Peyer's patch (tissue), 4 donors: ENCODE results near the gene ANP32B. TPM values are rescaled to one million over a fixed set of nuclear protein-coding genes. Genes with fewer than 3 reads are reported as not detected.

ENCODE experiments used
- DNase-seq, 3 donors: peaks; one replicate each; pipeline ENCODE4 v3.0.0-alpha.2; 2017 to 2019
- H3K27ac ChIP-seq, 4 donors: fragments of 200-600 bp; sonication (generic); one replicate each; pipeline ENCODE4 v1.5.1; 2016 to 2019
- H3K27me3 ChIP-seq, 2 donors: fragments of 200-600 bp; sonication (generic); one replicate each; pipeline ENCODE4 v1.5.1; 2019
- H3K36me3 ChIP-seq, 3 donors: fragments of 200-600 bp; sonication (generic); one replicate each; pipeline ENCODE4 v1.5.1; 2016 to 2019
- H3K4me1 ChIP-seq, 4 donors: fragments of 200-600 bp; sonication (generic); one replicate each; pipeline ENCODE4 v1.5.1; 2016 to 2019
- H3K4me3 ChIP-seq, 4 donors: fragments of 200-600 bp; sonication (generic); 1 replicate in 3 of 4; 2 replicates in 1 of 4; pipeline ENCODE4 v1.5.1; 2016 to 2019; ENCODE audit warnings: mild to moderate bottlenecking in 1 of 4
- H3K9me3 ChIP-seq, 4 donors: fragments of 200-600 bp; sonication (generic); one replicate each; pipeline ENCODE4 v1.5.1; 2016 to 2019; ENCODE audit warnings: mild to moderate bottlenecking in 1 of 4
- POLR2A ChIP-seq, 2 donors: fragments of 450-650 bp; IDR thresholded peaks; one replicate each; pipeline ENCODE4 v1.5.1; 2017; ENCODE audit warnings: antibody characterized with exemption in 2 of 2, mild to moderate bottlenecking in 2 of 2, moderate library complexity in 2 of 2
- total RNA-seq, 4 donors: library from RNA; depleted of rRNA; stranded (reverse); fragments of >200 nt; gene quantifications; one replicate each; pipeline ENCODE4 v1.1.0, GENCODE V29; 2016
- TF ChIP-seq, protein P1 (sequence below), 6 experiments: fragments of 450-650 bp in 4 of 6; fragments of 200-600 bp in 2 of 6; sonication (generic) in 1 of 6; IDR thresholded peaks; one replicate each; pipeline ENCODE4 v1.5.1; 2017 to 2019; ENCODE audit warnings: antibody characterized with exemption in 6 of 6, mild to moderate bottlenecking in 3 of 6, moderate library complexity in 1 of 6

The ANP32B gene
- 10 to 100 TPM; 25.4 to 57.8 (median 36.6) TPM for total RNA-seq

- Histone ChIP-seq H3K27ac (peak within 1 kb of the TSS; percentile 98 to 100 (median 99)), H3K27me3 (no peaks in the 10 kb centered on the region), H3K4me3 (peak within 1 kb of the TSS; percentile 89 to 100 (median 98)), H3K4me1 (peaks cover 3 to 25% (median 12%) of the 10 kb centered on the region in 4 donors), H3K9me3 (no peaks in the 10 kb centered on the region), H3K36me3 (no peaks in the 10 kb centered on the region)
- TF ChIP-seq POLR2A (IDR thresholded peaks at IDR 0.05) = no peak
- TF ChIP-seq, protein P1, sequence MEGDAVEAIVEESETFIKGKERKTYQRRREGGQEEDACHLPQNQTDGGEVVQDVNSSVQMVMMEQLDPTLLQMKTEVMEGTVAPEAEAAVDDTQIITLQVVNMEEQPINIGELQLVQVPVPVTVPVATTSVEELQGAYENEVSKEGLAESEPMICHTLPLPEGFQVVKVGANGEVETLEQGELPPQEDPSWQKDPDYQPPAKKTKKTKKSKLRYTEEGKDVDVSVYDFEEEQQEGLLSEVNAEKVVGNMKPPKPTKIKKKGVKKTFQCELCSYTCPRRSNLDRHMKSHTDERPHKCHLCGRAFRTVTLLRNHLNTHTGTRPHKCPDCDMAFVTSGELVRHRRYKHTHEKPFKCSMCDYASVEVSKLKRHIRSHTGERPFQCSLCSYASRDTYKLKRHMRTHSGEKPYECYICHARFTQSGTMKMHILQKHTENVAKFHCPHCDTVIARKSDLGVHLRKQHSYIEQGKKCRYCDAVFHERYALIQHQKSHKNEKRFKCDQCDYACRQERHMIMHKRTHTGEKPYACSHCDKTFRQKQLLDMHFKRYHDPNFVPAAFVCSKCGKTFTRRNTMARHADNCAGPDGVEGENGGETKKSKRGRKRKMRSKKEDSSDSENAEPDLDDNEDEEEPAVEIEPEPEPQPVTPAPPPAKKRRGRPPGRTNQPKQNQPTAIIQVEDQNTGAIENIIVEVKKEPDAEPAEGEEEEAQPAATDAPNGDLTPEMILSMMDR (IDR thresholded peaks at IDR 0.05) = peak; percentile 82 to 99 (median 92)
- peak; percentile 90 to 96 (median 94) for DNase-seq
Observed at GRCh38 chr9:97982683-97983588, at the start of gene ANP32B. ANP32B (plus strand) TSS chr9:97983341; CDS start chr9:97983556, 215 bp downstream.

- H3K4me1 ChIP-seq = no peaks in the 10 kb centered on the region
- DNase-seq = no peak
- H3K27me3 ChIP-seq = no peaks in the 10 kb centered on the region
- no peaks in the 10 kb centered on the region for H3K36me3 ChIP-seq
- no peak overlapping the region for H3K27ac ChIP-seq
- H3K9me3 ChIP-seq = no peaks in the 10 kb centered on the region
- no peak overlapping the region for H3K4me3 ChIP-seq
- TF ChIP-seq, protein P1 (IDR thresholded peaks at IDR 0.05) = no peak
- TF ChIP-seq POLR2A (IDR thresholded peaks at IDR 0.05) = no peak
Observed at GRCh38 chr9:97934321-97935115, 48.6 kb upstream of the ANP32B start.

DNA sequence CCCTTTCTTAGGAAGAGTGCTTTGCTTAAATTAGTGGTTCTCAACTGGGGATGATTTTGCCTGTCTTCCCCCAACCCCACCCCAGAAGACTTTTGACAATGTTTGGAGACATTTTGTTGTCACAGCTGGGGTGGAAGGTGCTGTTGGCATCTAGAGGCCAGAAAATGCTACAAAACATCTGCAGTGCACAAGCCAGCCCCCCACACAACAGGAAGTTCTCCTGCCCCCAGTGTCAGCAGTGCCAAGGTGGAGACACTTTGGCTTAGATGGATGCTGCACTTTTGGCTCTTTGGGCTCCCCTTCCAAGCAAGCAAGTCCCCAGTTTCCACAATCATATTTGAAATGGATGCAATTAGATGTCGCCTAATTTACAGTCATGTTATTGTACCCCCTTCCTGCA lies 47.9 kb upstream of the ANP32B start:
- no peak for DNase-seq
- Histone ChIP-seq H3K36me3 (no peaks in the 10 kb centered on the region), H3K4me1 (no peaks in the 10 kb centered on the region), H3K4me3 (no peak overlapping the region), H3K27me3 (no peaks in the 10 kb centered on the region), H3K9me3 (no peaks in the 10 kb centered on the region), H3K27ac (no peak overlapping the region)
- TF ChIP-seq, protein P1 (IDR thresholded peaks at IDR 0.05) = no peak
- TF ChIP-seq POLR2A (IDR thresholded peaks at IDR 0.05) = no peak

DNA sequence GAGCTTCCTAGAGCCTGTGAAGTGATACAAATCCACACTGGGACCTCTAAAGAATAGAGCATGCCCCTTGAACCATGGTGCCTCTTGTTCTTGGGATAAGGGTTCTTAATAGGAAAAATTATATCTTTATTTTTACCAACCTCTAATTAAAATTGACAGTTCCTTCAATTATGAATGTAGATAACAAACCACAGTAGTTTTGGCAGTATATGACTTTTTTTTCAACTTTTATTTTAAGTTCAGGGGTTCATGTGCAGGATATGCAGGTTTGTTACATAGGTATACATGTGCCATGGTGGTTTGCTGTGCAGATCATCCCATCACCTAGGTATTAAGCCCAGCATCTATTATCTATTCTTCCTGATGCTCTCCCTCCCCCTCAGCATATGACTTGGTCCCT lies 46.1 kb upstream of the ANP32B start:
- Histone ChIP-seq H3K9me3 (no peaks in the 10 kb centered on the region), H3K27ac (no peak overlapping the region), H3K4me1 (no peaks in the 10 kb centered on the region), H3K36me3 (no peaks in the 10 kb centered on the region), H3K27me3 (no peaks in the 10 kb centered on the region), H3K4me3 (no peak overlapping the region)
- DNase-seq = no peak
- TF ChIP-seq, protein P1 (IDR thresholded peaks at IDR 0.05) = no peak
- TF ChIP-seq POLR2A (IDR thresholded peaks at IDR 0.05) = no peak

- TF ChIP-seq, protein P1 (IDR thresholded peaks at IDR 0.05) = no peak
- no peak for TF ChIP-seq POLR2A (IDR thresholded peaks at IDR 0.05)
- Histone ChIP-seq H3K36me3 (no peaks in the 10 kb centered on the region), H3K27ac (peak within 1 kb of the TSS in 1 of 4 donors; percentile 0), H3K27me3 (no peaks in the 10 kb centered on the region), H3K4me1 (no peaks in the 10 kb centered on the region), H3K4me3 (no peak within 1 kb of the TSS), H3K9me3 (no peaks in the 10 kb centered on the region)
- peak in 1 of 3 donors; percentile 49 for DNase-seq
Observed at GRCh38 chr9:97938081-97938644, 45.0 kb upstream of the ANP32B start, which contains the start of gene HEMGN. HEMGN (minus strand) TSS chr9:97938172; CDS start chr9:97938136, 36 bp downstream.
